WERI-Rb-1 (cell line): Measurements from ENCODE around the gene SLC18A3.

Source experiments
- DNase-seq: peaks from one replicate; pipeline ENCODE4 v3.0.0-alpha.2; 2020
- H3K27ac ChIP-seq: fragments of 250-450 bp; sonication (Bioruptor Pico); 2 replicates; pipeline ENCODE4 v1.5.1; 2020; ENCODE audit warnings: mild to moderate bottlenecking, moderate library complexity
- H3K27me3 ChIP-seq: fragments of 250-450 bp; sonication (Bioruptor Pico); 2 replicates; pipeline ENCODE4 v1.5.1; 2021; ENCODE audit warnings: mild to moderate bottlenecking, low read depth, moderate library complexity; ENCODE audit not compliant: insufficient read depth, severe bottlenecking
- H3K36me3 ChIP-seq: fragments of 250-450 bp; sonication (Bioruptor Pico); 2 replicates; pipeline ENCODE4 v1.5.1; 2020; ENCODE audit warnings: mild to moderate bottlenecking, moderate library complexity
- H3K4me3 ChIP-seq: 2 replicates; pipeline ENCODE4 v1.5.1; 2011; ENCODE audit warnings: low read depth, mild to moderate bottlenecking, control low read depth, low read length
- H3K9me3 ChIP-seq: fragments of 250-450 bp; sonication (Bioruptor Pico); 2 replicates; pipeline ENCODE4 v1.5.1; 2021; ENCODE audit warnings: mild to moderate bottlenecking, moderate library complexity; ENCODE audit not compliant: severe bottlenecking
- CTCF ChIP-seq: IDR thresholded peaks from 2 replicates; pipeline ENCODE4 v1.5.1; 2011; ENCODE audit warnings: low read depth, mild to moderate bottlenecking, control low read depth, inconsistent platforms, low read length

SLC18A3 gene

DNA sequence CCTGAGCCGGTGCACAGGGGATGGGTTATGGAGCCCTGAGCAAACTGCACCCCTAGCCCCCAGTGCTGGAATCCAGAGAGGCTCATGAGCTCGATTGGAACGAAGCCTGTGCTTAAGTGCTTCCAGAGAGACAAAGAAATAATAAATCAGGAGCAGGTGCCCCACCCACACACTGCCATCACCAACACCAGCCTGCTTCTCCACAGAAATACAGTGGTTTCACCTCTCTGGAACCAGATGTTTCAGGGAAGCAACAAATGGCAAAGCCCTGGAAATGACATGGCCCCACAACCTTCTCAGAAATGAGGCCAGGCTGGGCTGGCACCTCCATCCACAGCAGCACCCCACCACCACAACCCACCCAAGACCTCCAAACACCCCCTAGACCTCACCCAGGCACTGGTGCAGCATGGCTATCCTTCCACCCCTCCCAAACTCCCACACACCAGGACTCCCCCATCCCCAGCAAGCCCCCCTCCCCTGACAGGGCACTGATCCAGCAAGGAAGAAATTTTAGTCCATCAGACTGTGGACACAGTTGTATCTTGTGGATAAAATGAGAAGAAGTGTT lies 4.1 kb upstream of the SLC18A3 start:
- DNase-seq = no peak
- Histone ChIP-seq H3K27ac (no peak overlapping the region), H3K9me3 (no peaks in the 10 kb centered on the region), H3K36me3 (no peaks in the 10 kb centered on the region), H3K4me3 (no peak overlapping the region), H3K27me3 (no peaks in the 10 kb centered on the region)
- no peak for TF ChIP-seq CTCF

DNA sequence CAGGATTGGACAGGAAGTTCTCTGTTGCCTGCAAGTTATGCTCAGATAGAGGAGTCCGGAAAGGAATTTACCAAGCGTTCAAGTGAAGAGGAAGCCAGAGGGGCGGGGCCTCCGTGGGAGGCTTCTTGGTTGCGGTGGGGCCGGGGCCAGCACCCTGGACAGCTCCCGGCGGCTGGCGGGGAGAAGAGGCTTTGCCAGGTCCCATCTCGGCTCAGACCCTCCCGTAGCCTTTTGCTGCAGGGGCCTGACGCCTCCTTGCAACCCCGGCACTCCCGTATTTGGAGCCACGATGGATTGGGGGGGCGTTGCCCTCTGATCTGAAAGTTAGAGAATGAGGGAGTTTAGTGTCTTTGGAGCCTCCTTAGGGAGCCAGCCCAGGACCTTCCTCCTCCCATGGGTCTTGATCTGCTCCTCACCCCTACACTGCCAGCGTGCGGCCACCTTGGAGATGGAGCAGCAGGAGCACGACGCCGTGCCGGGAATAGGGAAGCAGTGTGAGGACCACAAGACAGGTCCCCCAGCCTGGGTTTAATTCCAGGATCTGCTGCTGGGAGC lies 3.1 kb upstream of the SLC18A3 start:
- no peak overlapping the region for H3K4me3 ChIP-seq
- H3K27me3 ChIP-seq = no peaks in the 10 kb centered on the region
- no peaks in the 10 kb centered on the region for H3K36me3 ChIP-seq

DNA sequence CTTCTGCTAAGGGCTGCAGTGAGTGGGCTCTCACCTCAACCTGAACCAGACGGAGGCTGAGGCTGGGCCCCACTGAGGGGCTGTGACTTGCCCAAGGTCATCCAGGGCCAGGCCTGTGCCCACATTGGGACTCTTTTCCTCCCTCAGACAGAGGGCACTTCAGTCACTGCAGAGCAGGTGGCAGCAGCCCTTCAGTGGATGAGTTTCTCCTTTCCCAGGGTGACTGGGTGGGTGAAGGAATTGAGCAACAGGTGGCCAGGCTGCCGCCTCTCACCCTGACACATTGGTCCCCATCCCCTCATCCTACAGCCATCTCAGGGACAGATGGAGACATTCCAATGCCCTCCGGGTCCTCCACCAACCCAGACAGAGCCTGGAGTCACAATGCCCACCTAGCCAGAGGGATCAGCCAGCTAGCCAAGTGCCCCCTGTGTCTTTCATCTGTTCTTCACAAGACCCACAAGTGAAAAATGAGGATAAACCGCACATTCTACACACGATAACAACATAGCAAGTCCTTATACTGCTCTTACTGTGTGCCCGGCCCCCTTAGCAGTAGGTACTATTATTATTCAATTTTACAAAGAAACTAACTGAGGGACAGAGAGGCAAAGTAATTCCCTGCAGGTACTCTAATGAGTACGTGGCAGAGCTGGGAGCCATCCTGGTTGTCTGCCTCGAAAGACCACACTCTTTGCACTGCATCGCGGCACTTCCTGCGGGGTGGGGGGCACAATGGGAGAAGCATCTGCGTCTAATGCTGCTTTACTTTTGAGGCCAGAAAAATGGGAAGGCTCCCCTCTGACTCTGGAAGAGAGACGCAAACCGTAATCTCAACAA lies 1.7 kb upstream of the SLC18A3 start:
- Histone ChIP-seq H3K4me3 (peak overlapping the region; percentile 56), H3K27me3 (no peaks in the 10 kb centered on the region)
- no peak for TF ChIP-seq CTCF

More for the DNA sequence above, 3.1 kb upstream of the SLC18A3 start:
- no peak for DNase-seq
- H3K9me3 ChIP-seq = no peaks in the 10 kb centered on the region
- H3K27ac ChIP-seq = no peak overlapping the region
- no peak for TF ChIP-seq CTCF

DNA sequence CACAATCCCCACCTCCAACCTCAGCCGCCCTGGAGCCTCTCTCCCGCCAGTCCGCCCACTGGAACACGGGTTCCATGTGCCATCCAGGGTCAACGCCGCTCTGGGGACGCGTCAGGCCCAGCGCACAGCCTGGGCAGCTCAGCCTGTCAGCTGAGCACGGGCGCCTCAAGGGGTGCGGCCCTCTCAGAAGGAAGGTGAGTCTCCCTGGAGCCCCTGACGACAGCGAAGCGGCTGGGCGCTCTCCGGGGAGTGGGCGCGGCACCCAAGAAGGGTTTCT lies 1.2 kb upstream of the SLC18A3 start:
- no peak overlapping the region for H3K27ac ChIP-seq
- H3K27me3 ChIP-seq = no peaks in the 10 kb centered on the region
- H3K36me3 ChIP-seq = no peaks in the 10 kb centered on the region
- TF ChIP-seq CTCF = no peak
- no peaks in the 10 kb centered on the region for H3K9me3 ChIP-seq
- H3K4me3 ChIP-seq = peak overlapping the region; percentile 56
- DNase-seq = peak; percentile 44

More for the DNA sequence above, 1.7 kb upstream of the SLC18A3 start:
- Histone ChIP-seq H3K9me3 (no peaks in the 10 kb centered on the region), H3K27ac (no peak overlapping the region), H3K36me3 (no peaks in the 10 kb centered on the region)
- DNase-seq = no peak

GRCh38 chr10:49609283-49610113 lies 612 bp upstream of the SLC18A3 start:
- Histone ChIP-seq H3K9me3 (no peaks in the 10 kb centered on the region), H3K36me3 (no peaks in the 10 kb centered on the region), H3K27ac (peak overlapping the region; percentile 54), H3K27me3 (no peaks in the 10 kb centered on the region), H3K4me3 (peak overlapping the region; percentile 56)
- TF ChIP-seq CTCF = no peak
- DNase-seq = peak; percentile 73
